IPS-18c (cell line): ENCODE data around the gene SMAD2.

Experiments
- H3K4me3 ChIP-seq: 2 replicates; pipeline ENCODE4 v1.7.0; 2013; ENCODE audit warnings: low read depth, mild to moderate bottlenecking, low read length, moderate library complexity; ENCODE audit not compliant: insufficient read depth
- H3K9me3 ChIP-seq: one replicate; pipeline ENCODE4 v1.6.1; 2013; ENCODE audit warnings: mild to moderate bottlenecking, low read length, moderate library complexity; ENCODE audit not compliant: control insufficient read depth, insufficient read depth

Gene SMAD2

GRCh38 chr18:47944972-47945852 is 14.8 kb upstream of the SMAD2 start:
- Histone ChIP-seq H3K4me3 (no peak overlapping the region), H3K9me3 (peaks cover 3% of the 10 kb centered on the region)

- no peaks in the 10 kb centered on the region for H3K9me3 ChIP-seq
These were observed 6.5 kb upstream of the SMAD2 start for GRCh38 chr18:47936952-47937351.

GRCh38 chr18:47935321-47936055 is 5.0 kb upstream of the SMAD2 start:
- Histone ChIP-seq H3K9me3 (no peaks in the 10 kb centered on the region), H3K4me3 (no peak overlapping the region)

More at GRCh38 chr18:47936952-47937351, 6.5 kb upstream of the SMAD2 start:
- no peak overlapping the region for H3K4me3 ChIP-seq

GRCh38 chr18:47932603-47933002 is 2.1 kb upstream of the SMAD2 start:
- Histone ChIP-seq H3K9me3 (no peaks in the 10 kb centered on the region), H3K4me3 (no peak overlapping the region)

- Histone ChIP-seq H3K4me3 (no peak overlapping the region), H3K9me3 (no peaks in the 10 kb centered on the region)
These were observed 1.7 kb upstream of the SMAD2 start for GRCh38 chr18:47932190-47932589.

- peak overlapping the region; percentile 79 for H3K4me3 ChIP-seq
- no peaks in the 10 kb centered on the region for H3K9me3 ChIP-seq
These were observed 1.3 kb upstream of the SMAD2 start for GRCh38 chr18:47931718-47932103.

- peak overlapping the region; percentile 79 for H3K4me3 ChIP-seq
- H3K9me3 ChIP-seq = no peaks in the 10 kb centered on the region
These were observed 665 bp upstream of the SMAD2 start for GRCh38 chr18:47930931-47931717.

- H3K4me3 ChIP-seq = peak overlapping the region; percentile 79
- H3K9me3 ChIP-seq = no peaks in the 10 kb centered on the region
These were observed 719 bp downstream of the SMAD2 start for GRCh38 chr18:47929681-47930198.

DNA sequence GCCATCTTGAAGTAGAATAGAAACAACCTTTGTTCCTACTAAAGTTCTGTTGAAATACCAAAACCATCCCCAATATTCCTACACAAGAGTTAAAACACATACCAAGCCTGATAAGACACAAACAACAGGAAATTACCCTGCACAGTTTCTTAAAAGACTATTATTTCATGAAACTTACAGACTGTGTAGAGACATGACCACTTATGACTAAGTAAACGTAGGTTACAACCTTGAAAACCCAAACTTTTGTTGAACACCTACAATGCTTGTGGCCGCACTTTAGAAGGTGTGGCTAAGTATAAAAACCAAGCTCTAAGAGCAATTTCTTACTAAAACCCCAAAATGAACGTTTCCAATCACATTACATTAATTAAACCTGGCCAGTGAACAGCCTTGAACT is 2.0 kb downstream of the SMAD2 start:
- Histone ChIP-seq H3K9me3 (no peaks in the 10 kb centered on the region), H3K4me3 (peak overlapping the region; percentile 20; the same call in 1 of the 2 replicates)

GRCh38 chr18:47926101-47926850 is 4.2 kb downstream of the SMAD2 start:
- no peak overlapping the region for H3K4me3 ChIP-seq
- H3K9me3 ChIP-seq = no peaks in the 10 kb centered on the region

DNA sequence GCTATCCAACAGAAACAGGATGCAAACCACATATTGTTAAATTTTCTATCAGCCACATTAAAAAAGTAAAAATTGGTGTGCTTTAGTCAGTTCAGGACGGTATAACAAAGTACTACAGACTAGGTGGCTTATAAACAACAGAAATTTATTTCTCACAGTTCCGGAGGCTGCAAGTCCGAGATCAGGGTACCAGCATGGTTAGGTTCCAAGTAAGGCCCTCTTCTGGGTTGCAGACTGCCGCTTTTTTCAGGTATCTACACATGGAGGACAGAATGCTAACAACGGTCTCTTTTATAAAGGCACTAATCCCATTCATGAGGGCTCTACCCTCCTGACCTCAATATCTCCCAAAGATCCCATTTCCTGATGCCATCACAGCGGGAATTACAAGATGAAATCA is 10.5 kb downstream of the SMAD2 start:
- H3K9me3 ChIP-seq = no peaks in the 10 kb centered on the region
- no peak overlapping the region for H3K4me3 ChIP-seq

GRCh38 chr18:47917923-47918610 is 12.4 kb downstream of the SMAD2 start:
- H3K9me3 ChIP-seq = no peaks in the 10 kb centered on the region
- peak overlapping the region; percentile 26; the same call in 1 of the 2 replicates for H3K4me3 ChIP-seq

- Histone ChIP-seq H3K9me3 (no peaks in the 10 kb centered on the region), H3K4me3 (no peak overlapping the region)
These were observed 14.5 kb downstream of the SMAD2 start for GRCh38 chr18:47915930-47916329.

GRCh38 chr18:47915229-47915628 is 15.2 kb downstream of the SMAD2 start:
- no peak overlapping the region for H3K4me3 ChIP-seq
- no peaks in the 10 kb centered on the region for H3K9me3 ChIP-seq

- Histone ChIP-seq H3K9me3 (no peaks in the 10 kb centered on the region), H3K4me3 (no peak overlapping the region)
These were observed 17.5 kb downstream of the SMAD2 start for GRCh38 chr18:47912794-47913585.
